GM12873 (cell line): ENCODE data around the gene TNNT1.

Experiments used
- TF ChIP-seq, protein P1 (sequence below): IDR thresholded peaks from 2 replicates; pipeline ENCODE4 v1.5.1; 2012; ENCODE audit warnings: low read depth, mild to moderate bottlenecking, moderate library complexity, low read length, control low read depth; ENCODE audit not compliant: insufficient read depth; ENCODE audit errors: missing control alignments

The TNNT1 gene

DNA sequence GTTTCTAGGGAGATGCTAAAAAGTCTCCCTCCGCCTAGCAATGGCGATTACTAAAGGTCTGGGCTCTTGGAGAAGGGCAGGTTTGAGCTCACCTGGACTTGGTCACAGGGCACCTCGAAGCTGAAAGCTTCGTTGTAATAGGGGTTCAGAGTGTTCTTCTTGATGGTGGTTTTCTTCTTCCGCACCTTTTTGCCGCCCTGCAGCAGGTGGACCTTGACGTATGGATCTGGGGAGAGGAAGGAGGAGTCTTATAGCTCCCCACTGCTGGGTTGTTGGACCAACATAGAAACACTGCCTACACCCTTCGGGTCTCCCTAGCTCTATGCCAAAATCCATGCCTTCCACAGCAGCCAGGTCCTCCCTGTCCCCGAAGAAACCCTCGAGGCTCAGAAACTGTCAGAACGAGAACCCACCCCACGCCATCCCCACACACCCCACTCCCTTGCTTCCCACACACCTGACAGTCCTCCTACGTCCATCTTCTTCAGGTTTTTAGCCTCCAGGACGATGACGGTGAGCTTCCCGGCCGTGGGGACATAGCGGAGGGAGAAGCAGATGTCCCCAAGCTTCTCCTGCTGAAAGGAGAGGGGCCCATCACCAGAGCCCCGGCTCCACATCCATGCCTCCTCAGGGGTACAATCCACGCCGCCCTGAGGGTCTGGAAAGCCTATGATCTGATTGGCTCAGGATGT lies 25.6 kb upstream of the TNNT1 start:
- TF ChIP-seq, protein P1, sequence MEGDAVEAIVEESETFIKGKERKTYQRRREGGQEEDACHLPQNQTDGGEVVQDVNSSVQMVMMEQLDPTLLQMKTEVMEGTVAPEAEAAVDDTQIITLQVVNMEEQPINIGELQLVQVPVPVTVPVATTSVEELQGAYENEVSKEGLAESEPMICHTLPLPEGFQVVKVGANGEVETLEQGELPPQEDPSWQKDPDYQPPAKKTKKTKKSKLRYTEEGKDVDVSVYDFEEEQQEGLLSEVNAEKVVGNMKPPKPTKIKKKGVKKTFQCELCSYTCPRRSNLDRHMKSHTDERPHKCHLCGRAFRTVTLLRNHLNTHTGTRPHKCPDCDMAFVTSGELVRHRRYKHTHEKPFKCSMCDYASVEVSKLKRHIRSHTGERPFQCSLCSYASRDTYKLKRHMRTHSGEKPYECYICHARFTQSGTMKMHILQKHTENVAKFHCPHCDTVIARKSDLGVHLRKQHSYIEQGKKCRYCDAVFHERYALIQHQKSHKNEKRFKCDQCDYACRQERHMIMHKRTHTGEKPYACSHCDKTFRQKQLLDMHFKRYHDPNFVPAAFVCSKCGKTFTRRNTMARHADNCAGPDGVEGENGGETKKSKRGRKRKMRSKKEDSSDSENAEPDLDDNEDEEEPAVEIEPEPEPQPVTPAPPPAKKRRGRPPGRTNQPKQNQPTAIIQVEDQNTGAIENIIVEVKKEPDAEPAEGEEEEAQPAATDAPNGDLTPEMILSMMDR: no peak

DNA sequence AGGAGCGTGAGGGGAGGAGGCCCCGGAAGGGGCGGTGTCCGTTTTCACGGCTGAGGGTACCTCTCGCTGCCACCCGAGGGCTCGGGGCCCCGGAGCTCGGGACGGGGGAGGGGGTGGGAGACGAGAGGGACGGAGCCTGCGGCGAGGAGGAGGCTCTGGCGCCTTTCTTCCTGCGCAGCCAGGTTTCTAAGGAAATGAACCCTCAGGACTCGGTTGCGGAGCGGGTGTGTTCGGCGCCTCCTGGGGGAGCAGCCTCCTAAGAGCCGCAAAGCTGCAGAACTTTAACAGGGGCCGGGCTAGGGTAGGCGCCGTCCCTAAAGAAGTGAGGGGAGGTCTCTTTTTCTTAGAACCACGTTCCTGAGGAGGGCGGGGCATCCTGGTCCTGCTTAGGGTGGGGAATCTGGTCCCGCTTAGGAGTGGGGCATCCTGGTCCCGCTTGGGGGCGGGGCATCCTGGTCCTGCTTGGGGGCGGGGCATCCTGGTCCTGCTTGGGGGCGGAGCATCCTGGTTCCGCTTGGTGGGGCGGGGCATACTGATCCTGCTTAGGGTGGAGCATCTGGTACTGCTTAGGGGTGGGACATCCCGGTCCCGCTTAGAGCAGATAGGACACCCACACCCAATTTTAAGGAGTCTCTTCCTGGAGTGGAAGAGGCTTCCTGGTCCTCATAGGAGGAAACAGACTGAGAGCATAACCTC lies 24.9 kb upstream of the TNNT1 start:
- TF ChIP-seq, protein P1: no peak

DNA sequence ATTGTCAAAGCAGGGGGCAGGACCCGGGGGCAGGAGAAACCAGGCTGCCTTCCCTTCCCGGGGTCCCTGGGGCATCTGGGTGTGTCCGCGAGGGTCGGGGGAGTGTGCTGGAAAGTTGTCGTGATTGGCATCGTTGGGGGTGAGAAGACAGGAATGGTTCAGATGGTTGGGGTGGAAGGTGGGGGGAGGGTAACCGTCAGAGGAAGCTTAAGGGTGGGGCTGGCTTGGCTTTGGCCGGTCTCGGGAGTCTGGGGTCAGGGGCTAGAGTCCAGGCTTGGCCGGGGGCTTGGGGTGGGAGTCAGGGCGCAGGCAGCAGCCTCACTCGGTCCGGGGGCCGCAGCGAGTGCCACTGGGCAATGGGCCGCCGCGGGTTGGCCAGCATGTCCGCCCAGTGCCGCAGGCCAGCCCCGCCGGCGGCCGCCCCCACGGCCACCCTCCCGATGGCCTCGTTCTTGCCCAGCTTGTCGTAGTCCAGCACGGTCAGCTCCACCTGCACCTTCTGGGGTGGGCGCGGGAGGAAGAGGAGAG lies 24.2 kb upstream of the TNNT1 start:
- TF ChIP-seq, protein P1: no peak

DNA sequence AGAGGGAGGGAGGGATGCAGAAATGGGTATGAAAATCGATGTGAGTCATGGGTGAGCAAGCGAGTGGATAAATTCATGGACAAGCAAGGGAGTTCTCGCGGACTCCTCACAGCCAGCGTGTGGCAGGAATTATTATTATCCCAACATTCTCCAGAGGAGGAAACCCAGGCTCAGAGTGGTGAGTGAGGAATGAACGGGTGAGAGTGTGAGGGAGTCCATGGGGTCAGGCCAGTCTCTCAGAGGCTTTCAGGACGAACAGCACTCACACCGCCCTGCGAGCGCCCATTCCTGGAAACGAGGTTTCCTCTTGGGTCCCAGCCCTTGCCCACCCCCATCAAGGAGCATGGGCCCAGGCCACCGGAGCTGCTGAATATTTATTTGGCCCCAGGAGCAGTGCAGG lies 23.7 kb upstream of the TNNT1 start:
- TF ChIP-seq, protein P1: no peak

DNA sequence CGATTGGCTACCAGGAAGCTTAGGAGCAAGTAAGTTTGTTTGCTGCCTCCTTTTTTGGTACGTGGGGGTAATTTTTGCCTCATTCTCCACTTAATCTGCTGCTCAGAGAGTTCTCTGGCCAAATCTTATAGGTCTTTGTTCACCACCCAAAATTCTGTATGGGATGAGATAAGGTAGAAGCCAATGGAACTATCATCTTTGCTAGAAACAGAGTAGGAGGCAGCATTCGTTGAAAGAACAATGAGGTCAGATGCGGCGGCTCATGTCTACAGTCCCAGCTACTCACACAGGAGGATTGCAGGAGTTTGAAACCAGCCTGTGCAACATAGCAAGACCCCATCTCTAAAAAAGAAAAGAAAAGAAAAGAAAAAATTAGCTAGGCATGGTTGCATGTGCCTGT lies 22.4 kb upstream of the TNNT1 start:
- TF ChIP-seq, protein P1: no peak

DNA sequence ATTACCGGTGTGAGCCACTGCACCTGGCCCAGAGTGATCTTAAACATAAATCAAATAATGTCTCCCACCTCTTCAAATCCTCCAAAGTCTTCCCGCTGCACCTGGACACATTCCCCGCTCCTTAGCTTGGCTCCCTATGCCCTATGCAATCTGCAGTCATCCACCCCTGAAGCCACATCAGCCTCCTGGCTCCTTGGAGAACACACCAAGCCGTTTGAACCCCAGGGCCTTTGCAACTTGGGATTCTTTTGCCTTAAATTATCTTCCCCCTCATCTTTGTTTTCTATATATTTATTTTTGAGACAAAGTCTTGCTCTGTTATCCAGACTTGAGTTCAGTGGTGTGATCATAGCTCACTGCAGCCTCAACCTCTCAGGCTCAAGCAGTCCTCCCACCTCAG lies 20.1 kb upstream of the TNNT1 start:
- TF ChIP-seq, protein P1: no peak

DNA sequence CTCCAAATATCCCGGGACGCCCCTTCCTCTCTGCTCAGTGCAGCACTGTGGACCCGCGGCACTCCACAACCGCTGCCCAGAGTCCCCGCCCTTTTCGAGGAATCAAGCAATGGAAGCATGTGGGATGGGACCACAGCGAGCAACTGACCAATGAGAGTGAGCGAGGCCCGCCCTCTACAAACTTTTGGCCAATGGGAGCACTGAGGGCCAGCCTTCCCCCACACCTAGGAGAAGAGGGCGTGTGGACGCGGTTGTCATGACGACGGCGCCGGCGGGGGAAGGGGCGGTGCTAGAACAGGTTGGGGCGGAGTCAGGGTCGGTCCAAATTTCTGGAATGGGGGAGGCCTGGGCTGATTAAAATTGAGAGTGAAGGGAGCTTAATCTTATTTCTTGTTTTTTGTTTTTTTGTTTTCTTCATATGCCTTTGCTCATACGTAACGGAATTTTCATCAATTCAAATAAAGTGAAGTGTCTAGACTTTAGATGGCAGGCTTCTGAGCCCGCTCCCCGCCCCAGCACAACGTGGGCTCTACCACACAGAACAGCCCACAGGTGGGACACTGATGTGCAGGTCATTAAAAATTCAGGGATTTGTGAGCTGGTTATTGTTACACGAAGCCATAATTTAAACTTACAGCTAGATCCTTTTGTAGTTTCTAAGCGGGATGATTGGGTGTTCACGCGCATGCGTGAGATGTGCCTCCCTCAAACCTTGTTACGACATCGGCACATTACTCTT lies 17.7 kb upstream of the TNNT1 start, which contains the start of gene DNAAF3:
DNAAF3 (minus strand) TSS at position 84 of the 739 bp plus-strand sequence. CDS start 200 bp downstream, outside the sequence.
- TF ChIP-seq, protein P1: no peak
